Endothelial cell (in vitro differentiated cells): Measurements from ENCODE around the gene CD79A. TPM values are rescaled to one million over a fixed set of nuclear protein-coding genes. Genes with fewer than 3 reads are reported as not detected.

ENCODE experiments used
- DNase-seq: peaks from one replicate; pipeline ENCODE4 v3.0.0; 2021; ENCODE audit warnings: low spot score
- H3K27ac Mint-ChIP-seq: one replicate; pipeline ENCODE4 v1.8.0; 2021; ENCODE audit warnings: mixed read lengths, inconsistent platforms; ENCODE audit not compliant: unreplicated experiment
- H3K27me3 Mint-ChIP-seq: one replicate; pipeline ENCODE4 v1.8.0; 2021; ENCODE audit warnings: mild to moderate bottlenecking, moderate library complexity, mixed read lengths, inconsistent platforms; ENCODE audit not compliant: unreplicated experiment
- H3K36me3 Mint-ChIP-seq: one replicate; pipeline ENCODE4 v1.8.0; 2021; ENCODE audit warnings: mild to moderate bottlenecking, low read depth, mixed read lengths, inconsistent platforms; ENCODE audit not compliant: unreplicated experiment
- H3K4me1 Mint-ChIP-seq: one replicate; pipeline ENCODE4 v1.8.0; 2021; ENCODE audit warnings: mild to moderate bottlenecking, mixed read lengths, inconsistent platforms; ENCODE audit not compliant: unreplicated experiment
- H3K4me3 Mint-ChIP-seq: one replicate; pipeline ENCODE4 v1.8.0; 2021; ENCODE audit warnings: mild to moderate bottlenecking, mixed read lengths, inconsistent platforms; ENCODE audit not compliant: unreplicated experiment
- H3K9me3 Mint-ChIP-seq: one replicate; pipeline ENCODE4 v1.8.0; 2021; ENCODE audit warnings: mixed read lengths, inconsistent platforms; ENCODE audit not compliant: unreplicated experiment
- CTCF ChIP-seq: fragments of 200-600 bp; sonication (generic); IDR thresholded peaks from one replicate; pipeline ENCODE4 v1.5.0; 2021; ENCODE audit warnings: antibody characterized with exemption; ENCODE audit not compliant: unreplicated experiment
- total RNA-seq: library from RNA; stranded (reverse); fragmentation: NEBNext Ultra II Directional; extraction: Animal tissue kit (Norgen Biotek cat#: 25700); gene quantifications from one replicate; pipeline ENCODE4 v1.2.1, GENCODE V29; 2021; ENCODE audit not compliant: unreplicated experiment

The CD79A gene
- total RNA-seq, 1 donor from 2014 or later: 1.1 TPM

GRCh38 chr19:41859213-41859617 lies 17.9 kb upstream of the CD79A start:
- TF ChIP-seq CTCF: no peak
- Mint-ChIP-seq H3K4me3 (peak overlapping the region; percentile 98), H3K27me3 (peaks cover 27% of the 10 kb centered on the region), H3K9me3 (no peaks in the 10 kb centered on the region), H3K27ac (peak overlapping the region; percentile 100), H3K4me1 (peaks cover 33% of the 10 kb centered on the region), H3K36me3 (peaks cover 36% of the 10 kb centered on the region)
- no peak for DNase-seq

GRCh38 chr19:41859618-41860418 lies 17.3 kb upstream of the CD79A start, which contains the start of gene RPS19:
TSS of gene RPS19 (plus strand) at chr19:41860255. CDS start at chr19:41860775, 520 bp downstream.
- peaks cover 26% of the 10 kb centered on the region for H3K27me3 Mint-ChIP-seq
- peaks cover 39% of the 10 kb centered on the region for H3K4me1 Mint-ChIP-seq
- peak; percentile 98 for DNase-seq
- H3K27ac Mint-ChIP-seq: peak within 1 kb of the TSS; percentile 100
- peak within 1 kb of the TSS; percentile 98 for H3K4me3 Mint-ChIP-seq
- H3K36me3 Mint-ChIP-seq: peaks cover 42% of the 10 kb centered on the region
- no peaks in the 10 kb centered on the region for H3K9me3 Mint-ChIP-seq
- peak; percentile 77 for TF ChIP-seq CTCF

- no peak for DNase-seq
- Mint-ChIP-seq H3K27ac (peak overlapping the region; percentile 97), H3K4me3 (peak overlapping the region; percentile 97), H3K27me3 (peaks cover 26% of the 10 kb centered on the region), H3K36me3 (peaks cover 45% of the 10 kb centered on the region), H3K9me3 (no peaks in the 10 kb centered on the region), H3K4me1 (peaks cover 39% of the 10 kb centered on the region)
- no peak for TF ChIP-seq CTCF
Measured at GRCh38 chr19:41860419-41861115, 16.5 kb upstream of the CD79A start.

GRCh38 chr19:41861116-41861768 lies 15.8 kb upstream of the CD79A start:
- DNase-seq: no peak
- H3K27ac Mint-ChIP-seq: peak overlapping the region; percentile 97

More at GRCh38 chr19:41861116-41861768, 15.8 kb upstream of the CD79A start:
- no peaks in the 10 kb centered on the region for H3K9me3 Mint-ChIP-seq
- peaks cover 39% of the 10 kb centered on the region for H3K4me1 Mint-ChIP-seq
- H3K4me3 Mint-ChIP-seq: peak overlapping the region; percentile 97
- peaks cover 46% of the 10 kb centered on the region for H3K36me3 Mint-ChIP-seq
- peaks cover 26% of the 10 kb centered on the region for H3K27me3 Mint-ChIP-seq
- no peak for TF ChIP-seq CTCF
